Vagina (tissue), 2 donors: ENCODE measurements around the gene INAFM2. TPM values are rescaled to one million over a fixed set of nuclear protein-coding genes. Genes with fewer than 3 reads are reported as not detected.
A peak's percentile ranks its signal among the peaks of the same experiment; 100 is the strongest.

ENCODE experiments used
- DNase-seq, 2 donors: peaks; one replicate each; pipeline ENCODE4 v3.0.0-alpha.2; 2017; ENCODE audit errors: extremely low spot score in 2 of 2
- H3K27ac ChIP-seq: fragments of 200-600 bp; sonication (generic); one replicate; pipeline ENCODE4 v1.5.1; 2019
- H3K27me3 ChIP-seq: fragments of 200-600 bp; sonication (generic); one replicate; pipeline ENCODE4 v1.5.1; 2019
- H3K36me3 ChIP-seq, 2 donors: fragments of 200-600 bp; sonication (generic); one replicate each; pipeline ENCODE4 v1.5.1; 2017 to 2019
- H3K4me1 ChIP-seq: fragments of 200-600 bp; sonication (generic); one replicate; pipeline ENCODE4 v1.5.1; 2019
- H3K4me3 ChIP-seq, 2 donors: fragments of 200-600 bp; sonication (generic); 1 replicate in 1 of 2; 2 replicates in 1 of 2; pipeline ENCODE4 v1.5.1; 2016 to 2019
- H3K9me3 ChIP-seq: fragments of 200-600 bp; sonication (generic); one replicate; pipeline ENCODE4 v1.5.1; 2019
- CTCF ChIP-seq, 3 experiments: fragments of 450-650 bp in 2 of 3; fragments of 200-600 bp in 1 of 3; sonication (generic) in 1 of 3; IDR thresholded peaks; one replicate each; pipeline ENCODE4 v1.5.1; 2017 to 2019; ENCODE audit warnings: antibody characterized with exemption in 3 of 3, mild to moderate bottlenecking in 2 of 3, moderate library complexity in 2 of 3
- POLR2A ChIP-seq, 2 donors: fragments of 450-650 bp; IDR thresholded peaks; one replicate each; pipeline ENCODE4 v1.6.1; 2017; ENCODE audit warnings: antibody characterized with exemption in 2 of 2, mild to moderate bottlenecking in 2 of 2, moderate library complexity in 2 of 2
- POLR2AphosphoS5 ChIP-seq, 2 donors: sonication (generic); formaldehyde crosslinking; IDR thresholded peaks; one replicate each; pipeline ENCODE4 v1.9.0; 2017; ENCODE audit warnings: antibody characterized with exemption in 2 of 2, mild to moderate bottlenecking in 2 of 2, low read depth in 1 of 2; ENCODE audit not compliant: insufficient read depth in 1 of 2
- intact Hi-C: fragments of 100-400 bp; cut with DNase I; formaldehyde crosslinking; loops from one replicate; pipeline ENCODE4 v1.15.1; 2023
- total RNA-seq: library from RNA; depleted of rRNA; stranded (reverse); fragments of >200 nt; gene quantifications from one replicate; pipeline ENCODE4 v1.2.3, GENCODE V29; 2016

The INAFM2 gene
- total RNA-seq, 1 donor from 2014 or later: 5.2 TPM

GRCh38 chr15:40340740-40341400 is 17.4 kb downstream of the INAFM2 start, which contains the start of gene CCDC9B:
Gene CCDC9B, minus strand, starts transcription at chr15:40340939. Its CDS starts 120 bp downstream, at chr15:40340819.
- DNase-seq: no peak
- Histone ChIP-seq H3K27me3 (no peaks in the 10 kb centered on the region), H3K4me3 (peak within 1 kb of the TSS; percentile 44 to 45), H3K36me3 (no peaks in the 10 kb centered on the region), H3K9me3 (no peaks in the 10 kb centered on the region), H3K4me1 (peaks cover 84% of the 10 kb centered on the region), H3K27ac (peak within 1 kb of the TSS; percentile 94)
- intact Hi-C loops: loop anchor here (10.0 kb wide), 1 partner anchor 84 kb away; no protein-coding TSS in a partner anchor
- TF ChIP-seq CTCF (IDR thresholded peaks at IDR 0.05): no peak
- peak in 1 of 2 donors; percentile 13 for TF ChIP-seq POLR2A (IDR thresholded peaks at IDR 0.05)
- peak; percentile 86 to 87 for TF ChIP-seq POLR2AphosphoS5 (IDR thresholded peaks at IDR 0.05; ENCODE audit: insufficient read depth in 1 of 2, low read depth in 1 of 2)

GRCh38 chr15:40342416-40343320 is 19.2 kb downstream of the INAFM2 start:
- Histone ChIP-seq H3K9me3 (no peaks in the 10 kb centered on the region), H3K4me1 (peaks cover 66% of the 10 kb centered on the region), H3K36me3 (no peaks in the 10 kb centered on the region), H3K4me3 (no peak overlapping the region), H3K27ac (peak overlapping the region; percentile 94), H3K27me3 (no peaks in the 10 kb centered on the region)
- intact Hi-C loops: loop anchor here (10.0 kb wide), 1 partner anchor 82 kb away; no protein-coding TSS in a partner anchor
- TF ChIP-seq POLR2AphosphoS5 (IDR thresholded peaks at IDR 0.05; ENCODE audit: insufficient read depth in 1 of 2, low read depth in 1 of 2) (peak in 1 of 2 donors; percentile 7), POLR2A (IDR thresholded peaks at IDR 0.05) (no peak)
- DNase-seq: no peak

- intact Hi-C loops: loop anchor here (10.0 kb wide), 1 partner anchor 81 kb away; no protein-coding TSS in a partner anchor
- TF ChIP-seq POLR2A (IDR thresholded peaks at IDR 0.05): no peak
- TF ChIP-seq POLR2AphosphoS5 (IDR thresholded peaks at IDR 0.05; ENCODE audit: insufficient read depth in 1 of 2, low read depth in 1 of 2): peak in 1 of 2 donors; percentile 44
- no peak for TF ChIP-seq CTCF (IDR thresholded peaks at IDR 0.05)
- no peak for DNase-seq
- Histone ChIP-seq H3K9me3 (no peaks in the 10 kb centered on the region), H3K27ac (peak overlapping the region; percentile 94), H3K27me3 (no peaks in the 10 kb centered on the region), H3K36me3 (no peaks in the 10 kb centered on the region), H3K4me3 (no peak overlapping the region), H3K4me1 (peaks cover 58% of the 10 kb centered on the region)
Measured at GRCh38 chr15:40343512-40343911, 20.0 kb downstream of the INAFM2 start.

- Histone ChIP-seq H3K9me3 (no peaks in the 10 kb centered on the region), H3K27me3 (no peaks in the 10 kb centered on the region), H3K4me3 (no peak overlapping the region), H3K4me1 (peaks cover 51% of the 10 kb centered on the region), H3K27ac (peak overlapping the region; percentile 94), H3K36me3 (no peaks in the 10 kb centered on the region)
- intact Hi-C loops: loop anchor here (10.0 kb wide), 1 partner anchor 81 kb away; no protein-coding TSS in a partner anchor
- TF ChIP-seq POLR2A (IDR thresholded peaks at IDR 0.05): no peak
- TF ChIP-seq POLR2AphosphoS5 (IDR thresholded peaks at IDR 0.05; ENCODE audit: insufficient read depth in 1 of 2, low read depth in 1 of 2): no peak
- no peak for TF ChIP-seq CTCF (IDR thresholded peaks at IDR 0.05)
- no peak for DNase-seq
Measured at GRCh38 chr15:40344217-40344616, 20.7 kb downstream of the INAFM2 start.

- peaks cover 46% of the 10 kb centered on the region for H3K4me1 ChIP-seq
- H3K36me3 ChIP-seq: no peaks in the 10 kb centered on the region
- no peaks in the 10 kb centered on the region for H3K27me3 ChIP-seq
- no peak for DNase-seq
- no peaks in the 10 kb centered on the region for H3K9me3 ChIP-seq
- H3K4me3 ChIP-seq: no peak overlapping the region
- intact Hi-C loops: loop anchor here (10.0 kb wide), 1 partner anchor 80 kb away; no protein-coding TSS in a partner anchor
- no peak overlapping the region for H3K27ac ChIP-seq
- peak in 2 of 3 experiments; percentile 41 to 70 for TF ChIP-seq CTCF (IDR thresholded peaks at IDR 0.05)
- TF ChIP-seq POLR2AphosphoS5 (IDR thresholded peaks at IDR 0.05; ENCODE audit: insufficient read depth in 1 of 2, low read depth in 1 of 2): no peak
Measured at GRCh38 chr15:40344631-40345120, 21.2 kb downstream of the INAFM2 start.
